ENCODE results near the gene GANC.
"Not testable (repeated sequence)": the region's sequence is repeated elsewhere in the genome, so short reads cannot be mapped to it uniquely, and the experiment has no call there.

The GANC gene, protein sequence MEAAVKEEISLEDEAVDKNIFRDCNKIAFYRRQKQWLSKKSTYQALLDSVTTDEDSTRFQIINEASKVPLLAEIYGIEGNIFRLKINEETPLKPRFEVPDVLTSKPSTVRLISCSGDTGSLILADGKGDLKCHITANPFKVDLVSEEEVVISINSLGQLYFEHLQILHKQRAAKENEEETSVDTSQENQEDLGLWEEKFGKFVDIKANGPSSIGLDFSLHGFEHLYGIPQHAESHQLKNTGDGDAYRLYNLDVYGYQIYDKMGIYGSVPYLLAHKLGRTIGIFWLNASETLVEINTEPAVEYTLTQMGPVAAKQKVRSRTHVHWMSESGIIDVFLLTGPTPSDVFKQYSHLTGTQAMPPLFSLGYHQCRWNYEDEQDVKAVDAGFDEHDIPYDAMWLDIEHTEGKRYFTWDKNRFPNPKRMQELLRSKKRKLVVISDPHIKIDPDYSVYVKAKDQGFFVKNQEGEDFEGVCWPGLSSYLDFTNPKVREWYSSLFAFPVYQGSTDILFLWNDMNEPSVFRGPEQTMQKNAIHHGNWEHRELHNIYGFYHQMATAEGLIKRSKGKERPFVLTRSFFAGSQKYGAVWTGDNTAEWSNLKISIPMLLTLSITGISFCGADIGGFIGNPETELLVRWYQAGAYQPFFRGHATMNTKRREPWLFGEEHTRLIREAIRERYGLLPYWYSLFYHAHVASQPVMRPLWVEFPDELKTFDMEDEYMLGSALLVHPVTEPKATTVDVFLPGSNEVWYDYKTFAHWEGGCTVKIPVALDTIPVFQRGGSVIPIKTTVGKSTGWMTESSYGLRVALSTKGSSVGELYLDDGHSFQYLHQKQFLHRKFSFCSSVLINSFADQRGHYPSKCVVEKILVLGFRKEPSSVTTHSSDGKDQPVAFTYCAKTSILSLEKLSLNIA (N-terminal part only)

DNA sequence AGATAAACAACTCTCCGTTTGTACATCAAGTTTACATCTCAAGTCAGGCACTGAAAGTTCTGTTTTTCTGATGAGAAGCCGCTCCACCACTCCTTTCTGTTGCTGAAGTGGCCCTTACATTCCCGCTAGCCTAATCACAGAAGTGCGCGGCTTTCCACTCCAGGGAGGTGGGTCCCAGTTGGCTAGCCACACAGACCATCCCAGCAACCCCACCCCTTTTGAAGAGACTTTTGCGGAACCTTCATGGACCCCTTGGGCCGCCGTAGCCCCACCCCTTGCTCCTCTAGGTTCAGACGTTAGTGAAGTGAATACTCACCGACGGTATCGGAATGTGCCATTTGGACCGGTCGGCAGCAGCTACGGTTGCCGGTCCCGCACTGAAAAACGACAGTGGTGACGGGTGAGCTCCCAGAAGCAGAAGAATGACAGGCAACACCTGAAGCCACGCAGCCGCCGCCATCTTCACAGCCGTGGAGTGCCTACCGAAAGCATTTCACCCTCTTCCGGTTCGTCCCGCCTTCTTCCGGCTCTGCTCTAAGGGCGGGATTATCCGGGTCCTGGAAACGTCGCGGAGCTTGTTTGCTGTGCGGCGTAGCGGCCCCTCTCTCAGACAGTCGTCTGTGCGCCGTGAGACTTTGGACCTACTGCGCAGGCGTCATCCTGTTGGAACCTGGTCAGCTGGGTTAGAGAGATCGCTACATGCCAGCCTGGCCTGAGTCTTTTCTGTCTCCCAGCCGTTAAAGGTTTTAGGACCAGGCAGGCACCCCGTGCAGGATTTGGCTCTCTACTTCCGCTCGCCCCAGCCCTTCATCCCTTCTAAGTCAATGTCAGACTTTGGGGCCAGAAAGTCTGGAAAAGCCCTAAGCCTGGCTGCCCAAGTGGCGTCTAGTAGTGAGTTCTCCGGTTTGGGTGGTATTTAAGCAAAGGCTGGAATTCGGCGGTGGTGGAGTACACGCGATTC, at the start of gene GANC, which contains the start of gene TMEM87A:
TSS of gene GANC (plus strand) at position 263 of the 961 bp plus-strand sequence. CDS start 1,281 bp downstream, outside the sequence.
TSS of gene TMEM87A (minus strand) at position 495 of the 961 bp plus-strand sequence. CDS start at position 460, 35 bp downstream.
- DNase-seq (ENCODE audit: low spot score), result peak; percentile 98

DNA sequence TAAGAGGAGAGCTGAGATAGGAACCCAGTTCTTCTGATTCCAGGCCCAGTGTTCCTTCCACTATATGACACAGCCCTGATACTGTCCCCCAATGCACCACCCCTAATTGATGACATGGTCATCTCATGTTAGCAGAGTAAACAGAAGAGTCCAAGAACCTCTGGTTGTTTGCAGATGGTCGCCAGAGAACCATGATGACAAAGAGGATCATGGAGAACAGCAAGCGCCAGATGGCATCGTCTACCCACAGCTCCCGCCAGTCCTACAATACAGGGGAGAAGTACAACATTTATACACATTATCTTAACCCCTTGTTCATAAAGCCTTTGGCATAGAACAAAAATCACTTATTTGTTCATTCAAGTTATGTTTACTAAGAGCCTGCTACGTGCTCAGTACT, 46.4 kb upstream of the GANC start:
- no peak for DNase-seq (ENCODE audit: low spot score)

DNA sequence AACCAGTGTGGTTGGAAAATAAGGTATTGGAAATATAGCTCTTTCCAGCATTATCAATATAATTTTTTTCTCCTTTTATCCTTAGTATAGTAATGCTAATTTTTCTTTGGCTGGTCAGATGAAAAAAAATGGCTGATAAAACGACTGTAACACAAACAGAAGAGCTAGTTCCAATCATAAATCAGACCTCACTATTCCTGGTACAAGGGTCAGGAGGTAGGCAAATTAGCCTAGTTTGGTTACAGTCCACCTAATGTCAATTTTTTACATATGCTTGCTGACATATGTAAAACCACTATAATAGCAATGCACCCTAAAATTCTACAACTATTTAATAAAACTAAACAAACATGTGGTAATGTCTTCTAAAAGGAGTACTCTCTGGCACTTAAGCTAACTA, 45.0 kb upstream of the GANC start:
- no peak for DNase-seq (ENCODE audit: low spot score)

DNA sequence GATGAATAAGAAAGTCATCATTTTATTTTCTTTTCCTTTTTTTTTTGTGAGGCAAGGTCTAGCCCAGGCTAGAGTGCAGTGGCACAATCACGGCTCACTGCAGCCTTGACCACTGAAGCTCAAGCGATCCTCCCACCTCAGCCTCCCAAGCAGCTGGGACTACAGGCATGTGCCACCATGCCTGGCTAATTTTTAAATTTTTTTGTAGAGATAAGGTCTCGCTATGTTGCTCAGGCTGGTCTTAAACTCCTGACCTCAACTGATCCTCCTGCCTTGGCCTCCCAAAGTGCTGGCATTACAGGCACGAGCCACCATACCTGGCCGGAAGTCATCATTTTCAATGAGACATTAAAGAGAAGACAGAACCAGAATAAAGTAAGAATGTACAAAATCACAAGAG, 44.0 kb upstream of the GANC start:
- not testable (repeated sequence) for DNase-seq (ENCODE audit: low spot score)

DNA sequence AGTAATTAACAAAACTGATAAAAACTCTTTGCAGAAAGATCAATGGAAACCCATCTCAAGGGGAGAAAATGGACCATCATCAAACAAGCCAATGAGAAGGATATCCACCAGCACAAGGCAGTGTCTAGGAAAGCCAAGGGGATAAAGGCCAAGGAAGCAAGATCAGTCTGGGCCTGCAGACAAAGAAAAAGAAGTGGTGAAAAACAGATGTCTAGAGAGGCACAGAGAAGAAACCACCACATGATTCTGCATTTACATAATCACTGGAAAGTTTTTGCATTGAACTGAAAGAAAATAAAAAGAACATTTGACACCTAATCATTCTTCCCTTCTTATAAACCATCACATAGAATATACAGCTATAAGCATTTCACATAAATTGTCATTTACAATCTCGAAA, 41.9 kb upstream of the GANC start:
- no peak for DNase-seq (ENCODE audit: low spot score)

DNA sequence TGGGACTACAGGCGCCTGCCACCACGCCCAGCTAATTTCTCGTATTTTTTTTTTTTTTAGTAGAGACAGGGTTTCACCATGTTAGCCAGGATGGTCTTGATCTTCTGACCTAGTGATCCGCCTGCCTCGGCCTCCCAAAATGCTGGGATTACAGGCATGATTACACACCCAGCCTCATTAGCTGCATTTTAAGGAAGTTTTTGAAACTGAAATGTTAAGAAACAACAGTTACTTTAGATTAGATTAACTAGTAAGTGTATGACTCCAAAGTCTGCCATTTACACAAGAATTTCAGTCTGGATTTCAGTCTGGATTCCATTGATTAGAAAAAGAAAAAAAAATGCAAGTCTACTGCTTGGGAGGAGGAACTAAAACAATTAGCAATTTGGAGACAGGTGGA, 40.4 kb upstream of the GANC start:
- no peak for DNase-seq (ENCODE audit: low spot score)

DNA sequence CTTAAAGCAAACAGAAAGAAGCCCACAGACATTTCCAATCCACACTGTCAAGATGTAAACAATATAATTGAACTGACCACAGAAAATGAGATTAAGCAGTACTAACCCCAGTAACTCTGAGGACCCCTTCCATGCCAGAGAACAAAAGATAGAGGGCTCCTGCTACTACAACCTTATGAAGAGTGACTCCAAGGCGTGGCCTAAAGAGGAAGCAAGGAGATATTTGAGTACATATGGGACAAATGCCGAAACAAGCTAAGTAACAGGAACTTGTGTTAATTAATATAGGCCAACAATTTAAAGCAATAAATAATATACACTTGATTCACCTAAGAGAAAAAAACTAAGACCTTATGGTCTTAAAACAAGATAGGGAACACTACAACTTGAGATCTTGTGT, 39.9 kb upstream of the GANC start:
- no peak for DNase-seq (ENCODE audit: low spot score)

DNA sequence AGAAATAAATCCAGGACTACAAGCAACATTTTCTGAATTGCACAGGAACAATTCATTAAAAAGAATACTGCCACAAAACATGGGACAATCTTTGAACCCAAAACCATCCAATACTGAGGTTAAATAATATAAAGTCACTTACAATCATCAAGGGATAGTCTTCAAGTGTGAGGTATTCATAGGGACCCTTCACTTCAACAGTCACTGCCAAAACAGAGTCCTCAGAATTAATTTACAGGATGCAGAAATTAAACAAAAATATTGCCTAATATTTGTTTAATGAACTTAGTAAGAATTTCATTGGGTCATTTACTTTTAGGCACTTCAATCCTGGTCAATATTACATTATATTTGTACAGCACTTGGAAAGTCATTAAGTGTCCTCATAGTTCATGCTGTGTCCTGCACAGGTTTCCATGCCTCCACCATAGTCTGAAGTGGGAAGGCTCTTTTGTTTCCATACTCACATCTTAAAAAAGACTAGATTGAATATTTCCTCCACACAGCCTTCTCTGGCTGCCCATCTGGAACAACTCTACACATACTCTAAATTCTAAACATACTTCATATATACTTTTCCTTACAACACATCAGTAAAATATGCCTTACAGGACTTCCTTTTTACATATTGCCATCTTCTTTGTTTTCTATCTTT, 33.3 kb upstream of the GANC start:
- DNase-seq (ENCODE audit: low spot score), result no peak

DNA sequence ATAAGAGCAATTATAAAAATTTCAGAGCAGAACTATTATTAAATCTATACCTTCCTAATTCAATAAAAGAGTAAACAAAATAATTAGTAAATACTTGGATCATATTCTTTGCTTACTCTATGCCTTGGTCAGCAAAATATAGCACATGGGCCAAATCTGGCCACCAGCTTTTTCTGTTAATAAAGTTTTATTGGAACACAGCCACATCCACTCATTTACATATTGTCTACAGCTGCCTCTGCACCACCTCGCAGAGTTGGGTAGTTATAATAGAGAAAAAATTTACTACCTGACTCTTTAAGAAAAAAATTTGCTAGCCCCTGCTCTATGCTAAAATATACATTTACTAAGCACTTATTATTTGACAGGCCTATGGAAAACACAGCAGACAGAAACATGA, 32.2 kb upstream of the GANC start:
- DNase-seq (ENCODE audit: low spot score), result no peak

DNA sequence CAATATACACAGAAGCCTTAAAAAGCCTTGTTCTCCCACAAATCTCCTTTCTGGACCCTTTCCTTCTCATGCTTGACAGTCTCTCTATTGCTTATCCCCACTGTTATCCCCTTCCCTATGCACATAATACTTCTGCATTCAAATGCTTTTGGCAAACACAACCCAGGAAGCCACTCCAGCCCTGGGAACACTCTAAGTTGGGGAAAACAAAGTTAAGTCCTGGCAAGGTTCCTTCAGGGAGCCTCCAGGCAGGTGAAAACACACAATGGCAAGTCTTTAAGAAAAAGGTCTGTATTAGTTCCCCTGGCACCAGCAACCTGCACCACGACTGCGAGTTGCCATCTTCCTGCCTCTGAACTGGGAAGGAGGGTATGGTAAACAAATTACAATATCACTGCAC, 19.7 kb upstream of the GANC start:
- DNase-seq (ENCODE audit: low spot score), result no peak

DNA sequence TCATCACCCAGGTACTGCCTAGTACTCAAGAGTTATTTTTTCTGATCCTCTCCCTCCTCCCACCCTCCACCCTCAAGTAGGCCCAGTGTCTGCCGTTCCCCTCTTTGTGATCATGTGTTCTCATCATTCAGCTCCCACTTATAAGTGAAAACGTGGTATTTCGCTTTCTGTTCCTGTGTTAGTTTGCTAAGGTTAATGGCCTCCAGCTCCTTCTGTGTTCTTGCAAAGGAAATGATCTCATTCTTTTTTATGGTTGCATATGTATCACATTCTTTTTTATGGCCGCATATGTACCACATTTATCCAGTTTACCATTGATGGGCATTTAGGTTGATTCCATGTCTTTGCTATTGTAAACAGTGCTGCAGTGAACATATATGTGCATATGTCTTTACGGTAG, 8.2 kb upstream of the GANC start:
- DNase-seq (ENCODE audit: low spot score), result no peak

DNA sequence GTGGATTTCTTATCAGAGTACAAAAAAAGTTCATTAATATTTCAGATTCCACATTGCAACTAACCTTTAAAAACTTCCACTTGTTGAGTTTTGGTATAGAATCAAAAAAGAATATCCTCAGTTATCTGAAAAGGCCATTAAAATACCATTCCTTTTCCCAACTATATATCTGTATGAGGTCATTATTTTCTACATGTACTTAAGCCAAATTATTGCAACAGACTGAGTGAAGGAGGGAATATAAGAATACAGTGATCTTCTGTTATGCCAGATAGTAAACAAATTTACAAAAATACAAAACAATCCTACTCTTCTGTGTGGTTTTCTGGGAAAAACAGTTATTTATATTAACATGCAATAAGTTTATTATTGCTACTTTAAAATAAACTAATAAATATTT, 5.7 kb upstream of the GANC start:
- no peak for DNase-seq (ENCODE audit: low spot score)

DNA sequence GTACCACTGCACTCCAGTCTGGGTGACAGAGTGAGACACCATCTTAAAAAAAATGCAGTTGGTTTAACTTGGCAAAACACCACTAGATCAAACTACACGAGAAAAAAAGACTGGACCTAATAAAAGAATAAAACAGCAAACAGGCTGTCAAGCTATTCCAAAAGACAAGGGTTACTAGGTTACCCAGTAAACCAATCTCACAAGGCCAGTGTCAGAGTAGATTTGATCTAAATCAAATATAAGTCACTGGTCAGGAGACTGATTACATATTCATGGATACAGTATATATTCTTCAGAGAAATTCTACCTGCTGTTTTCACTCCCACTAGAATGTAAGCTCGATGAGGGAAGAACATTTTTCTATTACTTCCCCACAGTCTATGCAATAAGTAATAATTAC, 2.5 kb upstream of the GANC start:
- no peak for DNase-seq (ENCODE audit: low spot score)

DNA sequence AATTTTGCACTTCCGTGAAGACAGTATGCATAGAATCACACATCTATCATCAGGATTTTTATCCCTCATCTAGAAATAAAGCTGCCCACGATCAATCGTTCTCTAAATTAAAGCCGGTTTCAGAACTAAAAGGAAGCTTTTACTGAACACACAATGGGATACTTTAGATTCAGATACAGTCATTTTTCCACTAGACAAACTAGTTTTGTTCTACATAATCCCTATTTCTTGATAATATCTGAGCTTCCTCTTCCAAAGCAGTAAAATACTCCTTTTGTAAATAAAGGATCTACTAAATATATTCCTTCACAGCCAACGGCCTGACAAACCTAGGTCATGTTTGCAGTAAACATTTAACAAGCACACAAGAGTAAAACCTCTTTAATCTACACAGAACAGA, 2.0 kb upstream of the GANC start:
- DNase-seq (ENCODE audit: low spot score), result no peak

DNA sequence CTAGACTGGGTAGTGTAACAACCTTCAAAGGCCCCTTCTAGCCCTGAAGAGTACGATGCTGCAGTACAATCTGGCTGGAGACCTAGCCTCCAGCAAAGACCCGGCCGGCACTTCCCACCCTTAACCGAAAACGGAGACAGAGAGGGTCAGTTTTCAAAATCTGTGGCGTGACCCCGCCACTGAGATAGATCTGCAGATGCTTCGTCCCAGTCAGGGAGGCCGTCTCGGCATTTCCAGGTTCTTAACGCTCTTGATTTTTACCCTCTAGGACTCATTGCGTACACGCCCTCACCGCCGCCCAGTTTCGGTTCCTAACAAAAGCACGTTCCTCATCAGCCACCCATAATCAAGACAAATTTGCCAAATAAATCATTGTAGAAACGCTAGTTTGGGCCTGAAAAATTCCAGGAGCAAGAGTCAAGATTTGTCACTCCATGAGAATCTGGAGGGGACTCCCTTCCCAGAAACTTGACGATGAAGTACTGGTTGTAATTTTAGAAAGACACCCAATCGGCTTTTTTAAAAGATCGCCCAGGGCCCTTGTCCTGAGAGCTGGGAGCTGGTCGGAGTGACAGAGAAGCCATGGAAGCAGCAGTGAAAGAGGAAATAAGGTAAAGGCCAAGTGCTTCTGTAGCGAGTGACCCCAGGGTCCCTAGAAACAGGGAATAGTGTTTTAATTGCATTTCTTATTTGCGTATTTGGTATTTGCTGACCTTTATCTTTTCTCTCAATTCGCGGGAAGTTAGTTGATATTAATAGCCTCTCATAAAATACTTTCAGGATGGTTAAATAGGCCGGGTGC, 1.1 kb downstream of the GANC start:
- DNase-seq (ENCODE audit: low spot score), result peak; percentile 53

DNA sequence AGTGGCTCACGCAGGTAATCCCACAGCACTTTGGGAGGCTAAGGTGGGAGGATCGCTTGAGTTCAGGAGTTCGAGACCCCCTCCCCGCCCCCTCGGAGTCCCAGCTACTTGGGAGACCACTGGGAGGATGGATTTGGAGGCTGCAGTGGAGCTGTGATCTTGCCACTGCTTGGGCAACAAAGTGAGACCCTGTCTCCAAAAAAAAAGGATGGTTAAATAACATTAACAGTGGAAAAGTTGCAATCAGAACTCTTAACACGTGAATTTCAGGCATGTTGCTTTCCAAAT, 1.6 kb downstream of the GANC start:
- DNase-seq (ENCODE audit: low spot score), result no peak

DNA sequence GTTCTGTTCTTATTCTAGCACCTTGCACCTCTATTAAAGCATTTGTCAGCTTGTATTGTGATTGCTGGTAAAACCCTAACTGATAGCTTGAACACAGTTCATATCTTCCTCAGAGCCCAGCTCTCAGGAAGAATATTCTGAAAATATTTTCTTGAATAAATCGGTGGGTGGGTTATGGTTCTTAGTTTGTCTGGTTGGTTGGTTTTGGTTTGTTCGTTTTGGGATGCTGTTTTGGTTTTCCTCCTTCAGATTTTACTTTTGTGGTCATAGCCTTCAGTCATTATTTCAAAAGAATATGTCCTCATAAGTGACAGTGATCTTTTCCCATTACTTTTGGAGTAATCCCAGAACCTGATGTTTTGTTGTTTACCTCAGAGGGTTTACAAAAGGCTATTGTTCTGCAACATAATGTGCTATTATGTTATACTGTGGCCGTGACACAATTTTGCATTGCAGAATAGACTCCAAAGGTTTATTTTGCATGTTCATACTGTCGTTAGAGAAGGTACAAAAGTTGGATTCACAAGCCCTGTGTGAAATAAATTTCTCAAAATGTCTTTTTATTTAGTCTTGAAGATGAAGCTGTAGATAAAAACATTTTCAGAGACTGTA, 2.9 kb downstream of the GANC start:
- no peak for DNase-seq (ENCODE audit: low spot score)

DNA sequence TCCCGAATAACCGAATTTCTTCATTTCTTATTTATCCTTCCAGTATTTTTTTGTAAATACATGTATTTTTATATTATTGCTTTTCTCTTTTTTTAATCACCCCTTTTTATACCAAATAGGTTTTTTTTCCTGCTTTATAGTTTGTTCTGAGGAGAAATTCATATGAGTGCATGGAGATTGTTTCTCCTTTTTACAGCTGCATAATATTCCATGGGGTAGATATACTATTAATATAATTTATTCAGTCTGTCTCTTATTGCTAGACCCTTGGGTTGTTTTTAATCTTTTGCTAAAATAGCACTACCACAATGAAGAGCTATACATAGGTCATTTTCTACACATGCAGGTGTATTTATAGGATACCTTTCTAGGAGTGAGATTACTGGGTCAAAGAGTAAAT, 3.8 kb downstream of the GANC start:
- DNase-seq (ENCODE audit: low spot score), result no peak

DNA sequence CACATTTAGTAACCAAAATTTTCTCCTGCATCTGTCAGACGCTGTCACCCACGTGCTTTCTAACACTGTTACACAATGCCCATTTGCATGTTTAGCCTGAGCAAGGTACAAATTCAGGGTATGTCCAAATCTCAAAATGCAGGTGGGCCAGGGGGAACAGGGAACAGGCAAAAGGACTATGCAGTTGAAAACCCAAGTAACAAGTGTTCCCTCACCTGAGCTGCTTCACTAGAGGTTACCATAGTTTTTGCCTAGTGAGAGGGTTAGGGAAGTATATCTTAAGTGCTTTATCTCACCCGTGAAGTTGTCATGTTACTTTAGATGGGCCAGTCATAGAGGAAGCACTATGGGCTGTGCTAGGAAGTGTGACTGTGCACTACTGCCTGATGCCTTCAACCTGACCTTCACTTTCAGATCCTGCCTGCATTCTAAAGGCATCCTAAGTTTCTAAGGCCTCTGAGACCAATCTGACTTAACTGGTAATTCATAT, 6.3 kb downstream of the GANC start:
- peak; percentile 22 for DNase-seq (ENCODE audit: low spot score)

DNA sequence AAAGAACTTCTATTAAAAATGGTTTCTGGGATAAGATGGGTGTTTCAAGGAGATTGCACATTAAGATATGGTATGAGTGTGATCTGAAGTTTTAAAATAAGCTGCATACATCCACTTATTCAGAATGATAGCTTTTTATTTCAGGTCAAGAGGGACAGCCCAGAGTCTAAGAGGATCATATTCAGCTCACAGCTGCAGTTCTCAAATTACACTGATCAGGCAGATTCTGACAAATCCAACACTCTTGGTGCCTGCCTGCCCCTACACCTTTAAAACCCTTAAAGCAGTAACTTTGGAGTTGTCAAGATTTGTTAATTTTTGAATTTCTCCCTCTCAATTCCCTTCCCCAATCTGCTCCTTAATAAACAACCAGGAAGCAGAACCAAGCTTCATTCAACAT, 9.3 kb downstream of the GANC start:
- no peak for DNase-seq (ENCODE audit: low spot score)
